ENCODE measurements around the gene C19orf18. TPM values are rescaled to one million over a fixed set of nuclear protein-coding genes. Genes with fewer than 3 reads are reported as not detected.

Gene C19orf18
- total RNA-seq (2022) (0.45 TPM in 1 of 2 replicates, not detected in the other), Bru-seq, nascent RNA (percentile 36 among the genes with signal in this experiment), BruChase-seq, experiment 1, labeled RNA remaining after a 2-hour chase (percentile 37 among the genes with signal in this experiment), BruChase-seq, experiment 2, labeled RNA remaining after a 6-hour chase (percentile 46 among the genes with signal in this experiment)
- long read RNA-seq: 0 reads

DNA sequence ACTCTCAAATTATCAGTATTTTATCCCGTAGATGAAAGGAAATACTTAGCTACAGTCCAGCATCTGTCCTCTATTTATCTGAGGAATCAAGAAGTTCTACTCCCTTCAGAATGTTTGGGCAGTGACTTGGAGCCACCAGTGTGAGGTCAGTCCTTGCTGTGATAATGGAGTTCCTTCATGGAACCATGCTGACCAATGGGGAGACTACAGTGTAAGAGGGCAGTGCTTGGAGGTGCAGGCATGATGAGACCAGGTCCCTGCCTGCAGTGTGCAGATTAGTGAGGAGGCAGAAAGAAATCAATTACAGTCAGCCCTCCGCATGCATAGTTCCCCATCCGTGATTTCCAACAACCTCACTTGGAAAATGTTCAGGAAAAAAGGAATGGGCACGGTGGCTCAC lies at the start of gene C19orf18:
Gene C19orf18 (minus strand): TSS at position 101 of the 400 bp plus-strand sequence. CDS start 102 bp downstream, outside the sequence.
- no TSS peak for BruUV-seq (replicated peaks)
- no peak within 1 kb of the TSS for H3K4me3 Mint-ChIP-seq (ENCODE audit: unreplicated experiment)
- no peaks in the 10 kb centered on the region for H3K27me3 Mint-ChIP-seq (ENCODE audit: insufficient read depth, unreplicated experiment)
- TF ChIP-seq, protein P1, sequence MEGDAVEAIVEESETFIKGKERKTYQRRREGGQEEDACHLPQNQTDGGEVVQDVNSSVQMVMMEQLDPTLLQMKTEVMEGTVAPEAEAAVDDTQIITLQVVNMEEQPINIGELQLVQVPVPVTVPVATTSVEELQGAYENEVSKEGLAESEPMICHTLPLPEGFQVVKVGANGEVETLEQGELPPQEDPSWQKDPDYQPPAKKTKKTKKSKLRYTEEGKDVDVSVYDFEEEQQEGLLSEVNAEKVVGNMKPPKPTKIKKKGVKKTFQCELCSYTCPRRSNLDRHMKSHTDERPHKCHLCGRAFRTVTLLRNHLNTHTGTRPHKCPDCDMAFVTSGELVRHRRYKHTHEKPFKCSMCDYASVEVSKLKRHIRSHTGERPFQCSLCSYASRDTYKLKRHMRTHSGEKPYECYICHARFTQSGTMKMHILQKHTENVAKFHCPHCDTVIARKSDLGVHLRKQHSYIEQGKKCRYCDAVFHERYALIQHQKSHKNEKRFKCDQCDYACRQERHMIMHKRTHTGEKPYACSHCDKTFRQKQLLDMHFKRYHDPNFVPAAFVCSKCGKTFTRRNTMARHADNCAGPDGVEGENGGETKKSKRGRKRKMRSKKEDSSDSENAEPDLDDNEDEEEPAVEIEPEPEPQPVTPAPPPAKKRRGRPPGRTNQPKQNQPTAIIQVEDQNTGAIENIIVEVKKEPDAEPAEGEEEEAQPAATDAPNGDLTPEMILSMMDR (IDR thresholded peaks at IDR 0.05; ENCODE audit: insufficient read depth in 1 of 2, low read depth in 1 of 2, low read length in 1 of 2, severe bottlenecking in 1 of 2, unreplicated experiment in 1 of 2): no peak
- H3K27ac Mint-ChIP-seq (ENCODE audit: unreplicated experiment): no peak within 1 kb of the TSS
- Histone ChIP-seq H3K27me3 (replicated peaks; ENCODE audit: control insufficient read depth, insufficient read depth, low read length) (no peaks in the 10 kb centered on the region), H3K4me1 (no peaks in the 10 kb centered on the region), H3K36me3 (ENCODE audit: control insufficient read depth, insufficient read depth, low read length) (no peaks in the 10 kb centered on the region), H3K4me3 (ENCODE audit: low read depth, low read length) (no peak within 1 kb of the TSS), H3K9me3 (peaks cover 46% of the 10 kb centered on the region)
- peaks cover 55% of the 10 kb centered on the region for H3K9me3 Mint-ChIP-seq (ENCODE audit: unreplicated experiment)
- H3K4me1 Mint-ChIP-seq (ENCODE audit: low read depth, unreplicated experiment): no peaks in the 10 kb centered on the region
- intact Hi-C loops (cut with micrococcal nuclease; ENCODE audit: unreplicated experiment): no loop called here
- DNase-seq: no peak
- peaks cover 8% of the 10 kb centered on the region for H3K36me3 Mint-ChIP-seq (ENCODE audit: insufficient read depth, unreplicated experiment)
- CTCF ChIA-PET: no interaction called here
- POLR2A ChIA-PET: no interaction called here

DNA sequence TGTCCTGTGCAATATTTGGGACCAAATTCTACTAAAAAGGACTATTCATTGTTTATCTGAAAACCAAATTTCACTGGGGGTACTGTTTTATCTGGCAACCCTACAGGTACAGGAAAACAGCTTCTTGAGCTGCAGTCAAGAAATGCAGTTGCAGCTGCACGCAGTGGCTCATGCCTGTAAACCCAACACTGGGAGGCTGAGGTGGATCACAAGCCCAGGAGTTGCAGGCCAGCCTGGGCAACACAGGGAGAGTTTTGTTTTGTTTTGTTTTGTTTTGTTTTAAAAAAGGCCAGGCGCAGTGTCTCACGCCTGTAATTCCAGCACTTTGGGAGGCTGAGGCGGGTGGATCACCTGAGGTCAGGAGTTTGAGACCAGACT lies 47.9 kb upstream of the C19orf18 start:
- Mint-ChIP-seq H3K27ac (ENCODE audit: unreplicated experiment) (no peak overlapping the region), H3K9me3 (ENCODE audit: unreplicated experiment) (peaks cover 21% of the 10 kb centered on the region), H3K27me3 (ENCODE audit: insufficient read depth, unreplicated experiment) (no peaks in the 10 kb centered on the region), H3K36me3 (ENCODE audit: insufficient read depth, unreplicated experiment) (no peaks in the 10 kb centered on the region), H3K4me3 (ENCODE audit: unreplicated experiment) (no peak overlapping the region), H3K4me1 (ENCODE audit: low read depth, unreplicated experiment) (no peaks in the 10 kb centered on the region)
- CTCF ChIA-PET: no interaction called here
- intact Hi-C loops (cut with micrococcal nuclease; ENCODE audit: unreplicated experiment): no loop called here
- H3K36me3 ChIP-seq (ENCODE audit: control insufficient read depth, insufficient read depth, low read length): no peaks in the 10 kb centered on the region
- H3K4me1 ChIP-seq: no peaks in the 10 kb centered on the region
- TF ChIP-seq, protein P1 (IDR thresholded peaks at IDR 0.05; ENCODE audit: insufficient read depth in 1 of 2, low read depth in 1 of 2, low read length in 1 of 2, severe bottlenecking in 1 of 2, unreplicated experiment in 1 of 2): no peak
- H3K9me3 ChIP-seq: peaks cover 32% of the 10 kb centered on the region
- DNase-seq: no peak
- H3K4me3 ChIP-seq (ENCODE audit: low read depth, low read length): no peak overlapping the region
- H3K27me3 ChIP-seq (replicated peaks; ENCODE audit: control insufficient read depth, insufficient read depth, low read length): no peaks in the 10 kb centered on the region
- POLR2A ChIA-PET: no interaction called here
- BruUV-seq (replicated peaks): no TSS peak

DNA sequence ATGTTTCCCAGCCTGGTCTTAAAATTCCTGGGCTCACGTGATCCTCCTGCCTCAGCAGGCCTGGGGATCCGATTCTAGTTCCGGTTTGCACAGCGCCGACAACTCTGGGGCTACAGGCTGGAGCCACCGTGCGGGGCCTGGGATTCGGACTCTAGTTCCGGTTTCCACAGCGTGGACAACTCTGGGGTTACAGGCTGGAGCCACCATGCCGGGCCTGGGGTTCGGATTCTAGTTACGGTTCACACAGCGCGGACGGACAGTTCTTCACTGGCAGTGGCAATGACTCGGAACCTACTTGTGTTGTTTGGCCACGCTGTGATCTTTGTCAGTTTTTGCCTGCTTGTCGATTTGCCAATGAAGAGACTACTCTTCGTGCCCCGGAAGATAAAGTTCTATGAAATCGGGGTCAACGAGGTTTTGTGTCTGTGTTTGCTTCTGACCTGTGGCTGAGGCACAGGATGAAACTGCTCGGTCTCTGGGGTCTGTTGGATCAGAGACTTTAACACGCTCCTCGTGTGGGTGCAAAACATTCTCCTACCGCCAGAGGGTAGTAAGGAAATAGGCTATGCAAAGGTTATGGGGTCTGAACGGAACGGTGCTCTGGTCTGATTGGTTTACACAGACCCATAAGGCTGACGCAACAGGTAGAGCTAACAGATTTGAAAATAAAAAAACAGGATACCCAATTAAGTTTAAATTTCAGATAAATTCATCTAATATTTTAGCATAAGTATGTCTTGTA lies 47.4 kb upstream of the C19orf18 start:
- Mint-ChIP-seq H3K36me3 (ENCODE audit: insufficient read depth, unreplicated experiment) (no peaks in the 10 kb centered on the region), H3K27ac (ENCODE audit: unreplicated experiment) (no peak overlapping the region), H3K9me3 (ENCODE audit: unreplicated experiment) (peaks cover 16% of the 10 kb centered on the region), H3K27me3 (ENCODE audit: insufficient read depth, unreplicated experiment) (no peaks in the 10 kb centered on the region), H3K4me1 (ENCODE audit: low read depth, unreplicated experiment) (no peaks in the 10 kb centered on the region), H3K4me3 (ENCODE audit: unreplicated experiment) (no peak overlapping the region)
- Histone ChIP-seq H3K27me3 (replicated peaks; ENCODE audit: control insufficient read depth, insufficient read depth, low read length) (no peaks in the 10 kb centered on the region), H3K36me3 (ENCODE audit: control insufficient read depth, insufficient read depth, low read length) (no peaks in the 10 kb centered on the region), H3K4me3 (ENCODE audit: low read depth, low read length) (no peak overlapping the region), H3K9me3 (peaks cover 35% of the 10 kb centered on the region), H3K4me1 (no peaks in the 10 kb centered on the region)
- BruUV-seq (replicated peaks): no TSS peak
- TF ChIP-seq, protein P1 (IDR thresholded peaks at IDR 0.05; ENCODE audit: insufficient read depth in 1 of 2, low read depth in 1 of 2, low read length in 1 of 2, severe bottlenecking in 1 of 2, unreplicated experiment in 1 of 2): no peak
- ChIA-PET POLR2A (no interaction called here), CTCF (no interaction called here)
- peak in 1 of 2 experiments; percentile 15 for DNase-seq
- intact Hi-C loops (cut with micrococcal nuclease; ENCODE audit: unreplicated experiment): no loop called here

All from Caco-2 (cell line).